ENCODE measurements around the gene HDGFL2.

HDGFL2 gene

GRCh38 chr19:4434391-4434790, 37.7 kb upstream of the HDGFL2 start:
- Histone ChIP-seq H3K27ac (ENCODE audit: low read length) (no peak overlapping the region), H3K9me3 (ENCODE audit: control insufficient read depth in 1 of 2, low read length in 2 of 2) (no peaks in the 10 kb centered on the region), H3K36me3 (ENCODE audit: control insufficient read depth in 1 of 2, insufficient read depth in 2 of 2, low read length in 2 of 2) (peaks cover 5 to 36% of the 10 kb centered on the region in 2 donors), H3K4me3 (ENCODE audit: low read depth in 1 of 2, low read length in 2 of 2) (no peak overlapping the region), H3K4me1 (ENCODE audit: control insufficient read depth in 1 of 2, insufficient read depth in 2 of 2, low read length in 2 of 2) (no peaks in the 10 kb centered on the region), H3K27me3 (ENCODE audit: low read depth, low read length) (no peaks in the 10 kb centered on the region)

- Histone ChIP-seq H3K4me3 (ENCODE audit: low read depth in 1 of 2, low read length in 2 of 2) (no peak overlapping the region), H3K9me3 (ENCODE audit: control insufficient read depth in 1 of 2, low read length in 2 of 2) (no peaks in the 10 kb centered on the region), H3K36me3 (ENCODE audit: control insufficient read depth in 1 of 2, insufficient read depth in 2 of 2, low read length in 2 of 2) (peaks cover 5 to 27% of the 10 kb centered on the region in 2 donors), H3K4me1 (ENCODE audit: control insufficient read depth in 1 of 2, insufficient read depth in 2 of 2, low read length in 2 of 2) (no peaks in the 10 kb centered on the region), H3K27ac (ENCODE audit: low read length) (no peak overlapping the region), H3K27me3 (ENCODE audit: low read depth, low read length) (no peaks in the 10 kb centered on the region)
These were observed 35.9 kb upstream of the HDGFL2 start for GRCh38 chr19:4436231-4436630.

- Histone ChIP-seq H3K27ac (ENCODE audit: low read length) (no peak overlapping the region), H3K4me3 (ENCODE audit: low read depth in 1 of 2, low read length in 2 of 2) (no peak overlapping the region), H3K9me3 (ENCODE audit: control insufficient read depth in 1 of 2, low read length in 2 of 2) (no peaks in the 10 kb centered on the region), H3K27me3 (ENCODE audit: low read depth, low read length) (no peaks in the 10 kb centered on the region), H3K36me3 (ENCODE audit: control insufficient read depth in 1 of 2, insufficient read depth in 2 of 2, low read length in 2 of 2) (peaks cover 5 to 21% of the 10 kb centered on the region in 2 donors), H3K4me1 (ENCODE audit: control insufficient read depth in 1 of 2, insufficient read depth in 2 of 2, low read length in 2 of 2) (no peaks in the 10 kb centered on the region)
These were observed 35.0 kb upstream of the HDGFL2 start for GRCh38 chr19:4437103-4437502.

GRCh38 chr19:4439243-4439642, 32.9 kb upstream of the HDGFL2 start:
- Histone ChIP-seq H3K4me1 (ENCODE audit: control insufficient read depth in 1 of 2, insufficient read depth in 2 of 2, low read length in 2 of 2) (no peaks in the 10 kb centered on the region), H3K36me3 (ENCODE audit: control insufficient read depth in 1 of 2, insufficient read depth in 2 of 2, low read length in 2 of 2) (peaks cover 5 to 17% of the 10 kb centered on the region in 2 donors), H3K27me3 (ENCODE audit: low read depth, low read length) (no peaks in the 10 kb centered on the region), H3K9me3 (ENCODE audit: control insufficient read depth in 1 of 2, low read length in 2 of 2) (no peaks in the 10 kb centered on the region), H3K4me3 (ENCODE audit: low read depth in 1 of 2, low read length in 2 of 2) (no peak overlapping the region), H3K27ac (ENCODE audit: low read length) (no peak overlapping the region)

GRCh38 chr19:4441994-4442818, 29.9 kb upstream of the HDGFL2 start:
- Histone ChIP-seq H3K4me1 (ENCODE audit: control insufficient read depth in 1 of 2, insufficient read depth in 2 of 2, low read length in 2 of 2) (no peaks in the 10 kb centered on the region), H3K4me3 (ENCODE audit: low read depth in 1 of 2, low read length in 2 of 2) (no peak overlapping the region), H3K36me3 (ENCODE audit: control insufficient read depth in 1 of 2, insufficient read depth in 2 of 2, low read length in 2 of 2) (peaks cover 14 to 43% of the 10 kb centered on the region in 2 donors), H3K27ac (ENCODE audit: low read length) (no peak overlapping the region), H3K27me3 (ENCODE audit: low read depth, low read length) (no peaks in the 10 kb centered on the region), H3K9me3 (ENCODE audit: control insufficient read depth in 1 of 2, low read length in 2 of 2) (no peaks in the 10 kb centered on the region)

- no peaks in the 10 kb centered on the region for H3K27me3 ChIP-seq (ENCODE audit: low read depth, low read length)
- H3K4me1 ChIP-seq (ENCODE audit: control insufficient read depth in 1 of 2, insufficient read depth in 2 of 2, low read length in 2 of 2), result no peaks in the 10 kb centered on the region
- no peaks in the 10 kb centered on the region for H3K9me3 ChIP-seq (ENCODE audit: control insufficient read depth in 1 of 2, low read length in 2 of 2)
- no peak overlapping the region for H3K27ac ChIP-seq (ENCODE audit: low read length)
- peaks cover 17 to 49% of the 10 kb centered on the region in 2 donors for H3K36me3 ChIP-seq (ENCODE audit: control insufficient read depth in 1 of 2, insufficient read depth in 2 of 2, low read length in 2 of 2)
- H3K4me3 ChIP-seq (ENCODE audit: low read depth in 1 of 2, low read length in 2 of 2), result no peak overlapping the region
These were observed 29.3 kb upstream of the HDGFL2 start for GRCh38 chr19:4442819-4443146.

- peaks cover 20 to 53% of the 10 kb centered on the region in 2 donors for H3K36me3 ChIP-seq (ENCODE audit: control insufficient read depth in 1 of 2, insufficient read depth in 2 of 2, low read length in 2 of 2)
- no peaks in the 10 kb centered on the region for H3K27me3 ChIP-seq (ENCODE audit: low read depth, low read length)
These were observed 28.9 kb upstream of the HDGFL2 start for GRCh38 chr19:4443188-4443587.

GRCh38 chr19:4443966-4444764, 27.9 kb upstream of the HDGFL2 start:
- Histone ChIP-seq H3K36me3 (ENCODE audit: control insufficient read depth in 1 of 2, insufficient read depth in 2 of 2, low read length in 2 of 2) (peaks cover 29 to 60% of the 10 kb centered on the region in 2 donors), H3K9me3 (ENCODE audit: control insufficient read depth in 1 of 2, low read length in 2 of 2) (no peaks in the 10 kb centered on the region), H3K27me3 (ENCODE audit: low read depth, low read length) (no peaks in the 10 kb centered on the region), H3K4me1 (ENCODE audit: control insufficient read depth in 1 of 2, insufficient read depth in 2 of 2, low read length in 2 of 2) (peaks cover 0 to 9% of the 10 kb centered on the region in 2 donors), H3K27ac (ENCODE audit: low read length) (no peak overlapping the region), H3K4me3 (ENCODE audit: low read depth in 1 of 2, low read length in 2 of 2) (no peak overlapping the region)

More at GRCh38 chr19:4443188-4443587, 28.9 kb upstream of the HDGFL2 start:
- Histone ChIP-seq H3K27ac (ENCODE audit: low read length) (no peak overlapping the region), H3K4me3 (ENCODE audit: low read depth in 1 of 2, low read length in 2 of 2) (no peak overlapping the region), H3K9me3 (ENCODE audit: control insufficient read depth in 1 of 2, low read length in 2 of 2) (no peaks in the 10 kb centered on the region), H3K4me1 (ENCODE audit: control insufficient read depth in 1 of 2, insufficient read depth in 2 of 2, low read length in 2 of 2) (no peaks in the 10 kb centered on the region)

- Histone ChIP-seq H3K9me3 (ENCODE audit: control insufficient read depth in 1 of 2, low read length in 2 of 2) (no peaks in the 10 kb centered on the region), H3K27ac (ENCODE audit: low read length) (no peak overlapping the region), H3K4me3 (ENCODE audit: low read depth in 1 of 2, low read length in 2 of 2) (no peak overlapping the region), H3K36me3 (ENCODE audit: control insufficient read depth in 1 of 2, insufficient read depth in 2 of 2, low read length in 2 of 2) (peaks cover 34 to 65% of the 10 kb centered on the region in 2 donors), H3K4me1 (ENCODE audit: control insufficient read depth in 1 of 2, insufficient read depth in 2 of 2, low read length in 2 of 2) (peaks cover 0 to 13% of the 10 kb centered on the region in 2 donors), H3K27me3 (ENCODE audit: low read depth, low read length) (no peaks in the 10 kb centered on the region)
These were observed 27.0 kb upstream of the HDGFL2 start for GRCh38 chr19:4444765-4445741.

- H3K9me3 ChIP-seq (ENCODE audit: control insufficient read depth in 1 of 2, low read length in 2 of 2), result no peaks in the 10 kb centered on the region
- no peaks in the 10 kb centered on the region for H3K27me3 ChIP-seq (ENCODE audit: low read depth, low read length)
- H3K36me3 ChIP-seq (ENCODE audit: control insufficient read depth in 1 of 2, insufficient read depth in 2 of 2, low read length in 2 of 2), result peaks cover 34 to 75% of the 10 kb centered on the region in 2 donors
- H3K4me3 ChIP-seq (ENCODE audit: low read depth in 1 of 2, low read length in 2 of 2), result no peak overlapping the region
- peaks cover 0 to 13% of the 10 kb centered on the region in 2 donors for H3K4me1 ChIP-seq (ENCODE audit: control insufficient read depth in 1 of 2, insufficient read depth in 2 of 2, low read length in 2 of 2)
- no peak overlapping the region for H3K27ac ChIP-seq (ENCODE audit: low read length)
These were observed 26.0 kb upstream of the HDGFL2 start for GRCh38 chr19:4445963-4446703.

All from muscle layer of duodenum (tissue), 2 donors.